Neural cell (in vitro differentiated cells): Measurements from ENCODE around the gene SH3D19. TPM values are rescaled to one million over a fixed set of nuclear protein-coding genes. Genes with fewer than 3 reads are reported as not detected.

Experiments
- H2AFZ ChIP-seq: fragments of 200-600, 300-800 bp; sonication (generic), shearing (Covaris generic); 2 replicates; pipeline ENCODE4 v1.6.0; 2014; ENCODE audit warnings: low read depth, mild to moderate bottlenecking, antibody characterized with exemption, low read length, moderate library complexity
- H3F3A ChIP-seq: fragments of 200-600 bp; shearing (Covaris generic); 2 replicates; pipeline ENCODE4 v1.6.1; 2016; ENCODE audit warnings: mild to moderate bottlenecking, moderate library complexity, mixed read lengths, antibody characterized with exemption, low read length; ENCODE audit not compliant: insufficient read depth, poor library complexity, severe bottlenecking
- H3K27ac ChIP-seq: fragments of 200-600, 300-800 bp; sonication (generic), shearing (Covaris generic); 2 replicates; pipeline ENCODE4 v1.5.1; 2014; ENCODE audit warnings: mild to moderate bottlenecking, low read length, moderate library complexity
- H3K27me3 ChIP-seq: fragments of 300-800, 200-600 bp; sonication (generic), shearing (Covaris generic); 2 replicates; pipeline ENCODE4 v1.6.0; 2014; ENCODE audit warnings: mild to moderate bottlenecking, low read depth, low read length, moderate library complexity; ENCODE audit not compliant: insufficient read depth
- H3K36me3 ChIP-seq: fragments of 300-800, 200-600 bp; sonication (generic), shearing (Covaris generic); 2 replicates; pipeline ENCODE4 v1.5.1; 2014; ENCODE audit warnings: mild to moderate bottlenecking, antibody characterized with exemption, low read length, moderate library complexity; ENCODE audit not compliant: insufficient read depth
- H3K4me2 ChIP-seq: fragments of 300-800, 200-600 bp; sonication (generic), shearing (Covaris generic); 2 replicates; pipeline ENCODE4 v1.6.0; 2014; ENCODE audit warnings: mild to moderate bottlenecking, low read length
- H3K4me3 ChIP-seq: fragments of 300-800, 200-600 bp; sonication (generic), shearing (Covaris generic); 2 replicates; pipeline ENCODE4 v1.5.1; 2014; ENCODE audit warnings: mild to moderate bottlenecking, low read length, moderate library complexity
- H3K79me2 ChIP-seq: fragments of 200-600 bp; shearing (Covaris generic); replicated peaks from 2 replicates; pipeline ENCODE4 v1.6.0; 2014; ENCODE audit warnings: mild to moderate bottlenecking, low read length, moderate library complexity; ENCODE audit not compliant: insufficient read depth
- H3K9ac ChIP-seq: fragments of 300-800, 200-600 bp; sonication (generic), shearing (Covaris generic); 2 replicates; pipeline ENCODE4 v1.6.1; 2016; ENCODE audit warnings: mild to moderate bottlenecking, low read length, mixed read lengths
- H3K9me2 ChIP-seq: fragments of 200-600 bp; shearing (Covaris generic); 2 replicates; pipeline ENCODE4 v1.6.1; 2016; ENCODE audit warnings: mild to moderate bottlenecking, low read length, mixed read lengths; ENCODE audit not compliant: insufficient read depth
- H3K9me3 ChIP-seq: fragments of 200-600, 300-800 bp; sonication (generic), shearing (Covaris generic); 2 replicates; pipeline ENCODE4 v1.6.1; 2016; ENCODE audit warnings: mild to moderate bottlenecking, mixed run types, low read length, moderate library complexity, mixed read lengths
- H4K20me1 ChIP-seq: fragments of 200-600 bp; shearing (Covaris generic); 2 replicates; pipeline ENCODE4 v1.6.1; 2016; ENCODE audit warnings: mild to moderate bottlenecking, mixed run types; ENCODE audit not compliant: insufficient read depth
- CTCF ChIP-seq: fragments of 450-650 bp; IDR thresholded peaks from 2 replicates; pipeline ENCODE4 v1.5.1; 2014; ENCODE audit warnings: antibody characterized with exemption, mild to moderate bottlenecking, moderate library complexity; ENCODE audit not compliant: poor library complexity, severe bottlenecking
- EP300 ChIP-seq: fragments of 450-650 bp; conservative IDR thresholded peaks from 2 replicates; pipeline ENCODE4 v1.6.1; 2014; ENCODE audit warnings: antibody characterized with exemption, mild to moderate bottlenecking, moderate library complexity; ENCODE audit not compliant: poor library complexity, severe bottlenecking
- EZH2 ChIP-seq: fragments of 200-600, 300-800 bp; shearing (Covaris generic), sonication (generic); IDR thresholded peaks from 2 replicates; pipeline ENCODE4 v1.6.1; 2014; ENCODE audit warnings: antibody characterized with exemption, low read length, borderline replicate concordance, mild to moderate bottlenecking; ENCODE audit not compliant: insufficient read depth, poor library complexity, severe bottlenecking
- MXI1 ChIP-seq: fragments of 450-650 bp; conservative IDR thresholded peaks from 2 replicates; pipeline ENCODE4 v1.6.1; 2014; ENCODE audit warnings: antibody characterized with exemption, mild to moderate bottlenecking; ENCODE audit not compliant: poor library complexity, severe bottlenecking
- POLR2AphosphoS5 ChIP-seq: IDR thresholded peaks from 2 replicates; pipeline ENCODE4 v1.6.1; 2012
- RAD21 ChIP-seq: fragments of 450-650 bp; conservative IDR thresholded peaks from 2 replicates; pipeline ENCODE4 v1.6.1; 2014; ENCODE audit warnings: antibody characterized with exemption, mild to moderate bottlenecking, moderate library complexity
- REST ChIP-seq: IDR thresholded peaks from 2 replicates; pipeline ENCODE4 v1.6.1; 2012; ENCODE audit warnings: borderline replicate concordance
- SMC3 ChIP-seq: fragments of 450-650 bp; conservative IDR thresholded peaks from 2 replicates; pipeline ENCODE4 v1.6.1; 2014; ENCODE audit warnings: antibody characterized with exemption, mild to moderate bottlenecking, moderate library complexity; ENCODE audit not compliant: poor library complexity
- TAF1 ChIP-seq: IDR thresholded peaks from 2 replicates; pipeline ENCODE4 v1.6.1; 2012; ENCODE audit warnings: low read depth
- polyA plus RNA-seq: library from polyadenylated mRNA; depleted of rRNA; stranded (reverse); fragments of >200 nt; gene quantifications from 2 replicates; pipeline ENCODE4 v1.2.3, GENCODE V29; 2014

The SH3D19 gene
- polyA plus RNA-seq, 1 donor from 2014 or later: 0.46 TPM

DNA sequence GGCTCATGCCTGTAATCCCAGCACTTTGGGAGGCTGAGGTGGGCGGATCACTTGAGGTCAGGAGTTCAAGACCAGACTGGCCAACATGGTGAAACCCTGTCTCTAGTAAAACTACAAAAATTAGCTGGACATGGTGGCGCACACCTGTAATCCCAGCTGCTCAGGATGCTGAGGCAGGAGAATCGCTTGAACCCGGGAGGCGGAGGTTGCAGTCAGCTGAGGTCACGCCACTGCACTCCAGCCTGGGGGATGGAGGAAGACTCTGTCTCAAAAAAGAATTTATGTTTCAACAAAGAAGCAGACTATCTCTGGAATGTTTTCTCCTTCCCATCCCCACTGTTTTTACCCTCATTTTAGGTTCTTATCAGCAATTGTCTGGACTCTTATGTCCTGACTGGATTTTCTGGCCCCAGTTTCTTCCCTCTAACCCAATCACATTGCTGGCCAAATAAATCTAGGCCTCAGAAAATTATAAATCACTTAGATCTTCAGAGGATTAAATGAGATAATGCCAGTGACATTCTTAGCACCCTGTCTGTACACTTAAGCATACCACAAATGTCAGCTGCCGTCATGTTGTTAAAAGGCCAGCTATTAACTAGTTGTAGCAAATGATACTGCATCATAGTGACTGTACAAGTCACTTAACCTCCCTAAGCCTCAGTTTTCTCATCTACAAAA lies 93.3 kb downstream of the SH3D19 start:
- TF ChIP-seq RAD21: no peak
- TF ChIP-seq EZH2: no peak
- no peak for TF ChIP-seq TAF1
- TF ChIP-seq CTCF: no peak
- no peak for TF ChIP-seq POLR2AphosphoS5
- no peak for TF ChIP-seq EP300
- TF ChIP-seq REST: no peak
- no peak for TF ChIP-seq SMC3
- no peak for TF ChIP-seq MXI1
- Histone ChIP-seq H3K27ac (no peak overlapping the region), H3K27me3 (no peaks in the 10 kb centered on the region), H3K9me3 (no peaks in the 10 kb centered on the region), H3K9ac (no peak overlapping the region), H3K9me2 (no peaks in the 10 kb centered on the region), H3F3A (no peaks in the 10 kb centered on the region), H3K4me3 (no peak overlapping the region), H4K20me1 (no peaks in the 10 kb centered on the region), H2AFZ (no peak overlapping the region), H3K4me2 (no peak overlapping the region), H3K79me2 (no peaks in the 10 kb centered on the region), H3K36me3 (no peaks in the 10 kb centered on the region)

DNA sequence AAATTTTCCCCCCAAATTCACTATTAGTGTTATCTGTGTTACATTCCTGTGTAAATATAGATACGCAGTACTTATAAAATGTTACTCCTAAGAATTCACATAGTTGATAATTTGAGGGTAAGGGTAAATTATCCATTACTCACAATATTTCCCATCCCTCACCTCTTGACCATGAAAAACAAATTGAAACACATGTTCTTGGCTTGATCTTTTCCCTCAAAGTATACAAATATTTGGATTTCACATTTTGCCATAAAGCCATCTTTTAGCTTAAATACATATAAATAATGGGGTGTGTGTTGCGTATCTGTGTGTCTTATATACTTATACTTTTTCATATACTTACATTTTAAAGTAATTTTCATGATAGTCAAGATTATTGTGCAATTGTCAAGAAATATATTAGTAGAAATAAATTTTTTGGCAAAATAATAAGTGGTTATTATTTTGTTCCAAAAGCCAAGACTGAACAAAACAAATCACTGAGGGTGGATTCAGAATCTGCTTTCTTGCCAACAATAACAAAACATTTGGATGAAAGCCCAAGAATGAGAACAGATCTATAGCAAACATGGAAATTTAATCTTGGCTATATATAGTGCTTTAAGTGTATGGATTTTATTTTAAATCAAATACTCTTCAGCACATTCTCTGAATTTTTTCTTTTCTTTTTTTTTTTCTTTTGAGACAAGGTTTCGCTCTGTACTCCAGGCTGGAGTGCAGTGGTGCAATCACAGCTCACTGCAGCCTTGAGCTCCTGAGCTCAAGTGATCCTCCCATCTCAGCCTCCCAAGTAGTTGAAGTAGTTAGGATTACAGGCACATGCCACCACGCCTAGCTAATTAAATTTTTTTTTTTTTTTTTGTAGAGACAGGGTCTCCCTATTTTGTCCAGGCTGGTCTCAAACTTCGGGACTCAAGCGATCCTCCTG lies 97.0 kb downstream of the SH3D19 start:
- TF ChIP-seq REST (no peak), EZH2 (no peak), POLR2AphosphoS5 (no peak), MXI1 (no peak), EP300 (no peak), CTCF (no peak), SMC3 (no peak), TAF1 (no peak), RAD21 (no peak)
- no peaks in the 10 kb centered on the region for H3K9me2 ChIP-seq
- no peak overlapping the region for H3K9ac ChIP-seq
- no peak overlapping the region for H3K27ac ChIP-seq
- H2AFZ ChIP-seq: no peak overlapping the region
- H3F3A ChIP-seq: no peaks in the 10 kb centered on the region
- no peaks in the 10 kb centered on the region for H3K79me2 ChIP-seq
- H3K4me2 ChIP-seq: no peak overlapping the region
- H3K9me3 ChIP-seq: no peaks in the 10 kb centered on the region
- no peak overlapping the region for H3K4me3 ChIP-seq
- no peaks in the 10 kb centered on the region for H3K36me3 ChIP-seq
- H3K27me3 ChIP-seq: no peaks in the 10 kb centered on the region
- no peaks in the 10 kb centered on the region for H4K20me1 ChIP-seq
